SK-N-SH treated with all-trans-retinoic acid at 6 μM for 48 hours (cell line): ENCODE measurements around the gene QSOX2.

ENCODE experiments used
- ATAC-seq: fragments of 200-7000 bp; cut with Tn5 transposase; 3 replicates; pipeline ENCODE4 v1.9.1; 2020; ENCODE audit warnings: mild to moderate bottlenecking, moderate library complexity
- ARNTL ChIP-seq: fragments of 450-650 bp; formaldehyde crosslinking; IDR thresholded peaks from 2 replicates; pipeline ENCODE4 v1.5.0; 2020; ENCODE audit warnings: low read depth, mild to moderate bottlenecking, moderate library complexity, borderline replicate concordance
- BACH2 ChIP-seq: fragments of 250-450 bp; sonication (Bioruptor Pico); IDR thresholded peaks from 2 replicates; pipeline ENCODE4 v1.9.0; 2021; ENCODE audit warnings: mild to moderate bottlenecking, borderline replicate concordance
- CSDC2 ChIP-seq: fragments of 250-450 bp; sonication (Bioruptor Pico); IDR thresholded peaks from 2 replicates; pipeline ENCODE4 v1.5.0; 2020; ENCODE audit warnings: mild to moderate bottlenecking, moderate library complexity
- ESRRG ChIP-seq: fragments of 250-450 bp; sonication (Bioruptor Pico); IDR thresholded peaks from 2 replicates; pipeline ENCODE4 v1.6.1; 2021; ENCODE audit warnings: mild to moderate bottlenecking
- GLIS3 ChIP-seq: fragments of 250-450 bp; sonication (Bioruptor Pico); IDR thresholded peaks from 2 replicates; pipeline ENCODE4 v1.5.0; 2020; ENCODE audit warnings: mild to moderate bottlenecking, moderate library complexity
- OSR1 ChIP-seq: fragments of 250-450 bp; sonication (Bioruptor Pico); IDR thresholded peaks from 2 replicates; pipeline ENCODE4 v1.8.0; 2022; ENCODE audit warnings: moderate library complexity, mild to moderate bottlenecking, inconsistent platforms
- PPARA ChIP-seq: fragments of 250-450 bp; sonication (Bioruptor Pico); IDR thresholded peaks from 2 replicates; pipeline ENCODE4 v1.5.0; 2020; ENCODE audit warnings: mild to moderate bottlenecking, borderline replicate concordance
- RARB ChIP-seq: fragments of 250-450 bp; sonication (Bioruptor Pico); IDR thresholded peaks from 2 replicates; pipeline ENCODE4 v1.8.0; 2021; ENCODE audit warnings: mild to moderate bottlenecking, moderate library complexity
- SNAI2 ChIP-seq: fragments of 250-450 bp; sonication (Bioruptor Pico); IDR thresholded peaks from 2 replicates; pipeline ENCODE4 v1.5.0; 2020; ENCODE audit warnings: mild to moderate bottlenecking, moderate library complexity
- TCF4 ChIP-seq: fragments of 250-450 bp; sonication (Bioruptor Pico); IDR thresholded peaks from 2 replicates; pipeline ENCODE4 v1.8.0; 2021; ENCODE audit warnings: mild to moderate bottlenecking, moderate library complexity, borderline replicate concordance
- TOX ChIP-seq: fragments of 250-450 bp; sonication (Bioruptor Pico); IDR thresholded peaks from 2 replicates; pipeline ENCODE4 v1.8.0; 2021; ENCODE audit warnings: mild to moderate bottlenecking, moderate library complexity, borderline replicate concordance
- ZC3H10 ChIP-seq: fragments of 250-450 bp; sonication (Bioruptor Pico); IDR thresholded peaks from 2 replicates; pipeline ENCODE4 v1.5.1; 2021; ENCODE audit warnings: mild to moderate bottlenecking, moderate library complexity
- ZFP3 ChIP-seq: fragments of 250-450 bp; sonication (Bioruptor Pico); IDR thresholded peaks from 2 replicates; pipeline ENCODE4 v1.5.0; 2020; ENCODE audit warnings: mild to moderate bottlenecking, moderate library complexity
- ZFP30 ChIP-seq: fragments of 450-650 bp; formaldehyde crosslinking; IDR thresholded peaks from 2 replicates; pipeline ENCODE4 v1.5.0; 2022; ENCODE audit warnings: mild to moderate bottlenecking, moderate library complexity
- ZNF565 ChIP-seq: fragments of 450-650 bp; formaldehyde crosslinking; conservative IDR thresholded peaks from 2 replicates; pipeline ENCODE4 v1.5.0; 2020; ENCODE audit warnings: low read depth, mild to moderate bottlenecking, moderate library complexity
- ZNF70 ChIP-seq: fragments of 450-650 bp; formaldehyde crosslinking; IDR thresholded peaks from 2 replicates; pipeline ENCODE4 v1.5.0; 2020; ENCODE audit warnings: mild to moderate bottlenecking, moderate library complexity
- ZNF8 ChIP-seq: fragments of 450-650 bp; formaldehyde crosslinking; IDR thresholded peaks from 2 replicates; pipeline ENCODE4 v1.5.0; 2020; ENCODE audit warnings: mild to moderate bottlenecking, moderate library complexity
- TF ChIP-seq, protein P1 (sequence below): fragments of 250-450 bp; sonication (Bioruptor Pico); IDR thresholded peaks from 2 replicates; pipeline ENCODE4 v1.5.0; 2020; ENCODE audit warnings: mild to moderate bottlenecking, moderate library complexity
- TF ChIP-seq, protein P2 (sequence below): fragments of 250-450 bp; sonication (Bioruptor Pico); IDR thresholded peaks from 2 replicates; pipeline ENCODE4 v1.8.0; 2020; ENCODE audit warnings: mild to moderate bottlenecking, moderate library complexity, borderline replicate concordance
- TF ChIP-seq, protein P3 (sequence below): fragments of 250-450 bp; sonication (Bioruptor Pico); IDR thresholded peaks from 2 replicates; pipeline ENCODE4 v1.5.1; 2020; ENCODE audit warnings: low read depth, mild to moderate bottlenecking, moderate library complexity
- TF ChIP-seq, protein P4 (sequence below): fragments of 250-450 bp; sonication (Bioruptor Pico); IDR thresholded peaks from 2 replicates; pipeline ENCODE4 v1.8.0; 2021; ENCODE audit warnings: low read depth, mild to moderate bottlenecking, moderate library complexity, borderline replicate concordance

The QSOX2 gene

DNA sequence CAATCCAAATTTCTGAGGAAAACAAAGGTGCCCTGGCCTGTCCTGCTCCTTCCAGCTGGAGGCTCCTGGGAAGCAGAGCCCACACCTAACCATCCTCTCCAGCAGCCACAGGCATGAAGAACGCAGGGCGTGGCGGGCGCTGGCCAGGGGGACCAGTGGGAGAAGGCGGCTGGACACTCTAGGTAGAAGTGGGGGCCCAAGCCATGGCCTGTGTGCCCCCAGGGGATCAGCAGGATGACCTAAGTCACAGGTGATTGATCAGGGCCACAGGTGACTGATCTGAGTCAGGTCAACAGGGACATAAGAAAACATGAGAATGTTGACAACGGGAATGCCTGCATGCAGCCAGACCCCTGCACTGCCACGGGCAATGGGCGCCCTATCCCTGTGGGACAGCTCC lies 3.4 kb downstream of the QSOX2 start:
- ATAC-seq: no peak
- TF ChIP-seq ZFP30 (CRISPR knock-in tag) (no peak), ARNTL (no peak), RARB (no peak), TCF4 (CRISPR knock-in tag) (no peak), SNAI2 (CRISPR knock-in tag) (no peak), CSDC2 (CRISPR knock-in tag) (no peak), TOX (no peak), ZFP3 (no peak), ZNF70 (CRISPR knock-in tag) (no peak), ZC3H10 (CRISPR knock-in tag) (no peak), PPARA (no peak), ZNF565 (CRISPR knock-in tag) (no peak), OSR1 (CRISPR knock-in tag) (no peak)
- TF ChIP-seq, protein P1, sequence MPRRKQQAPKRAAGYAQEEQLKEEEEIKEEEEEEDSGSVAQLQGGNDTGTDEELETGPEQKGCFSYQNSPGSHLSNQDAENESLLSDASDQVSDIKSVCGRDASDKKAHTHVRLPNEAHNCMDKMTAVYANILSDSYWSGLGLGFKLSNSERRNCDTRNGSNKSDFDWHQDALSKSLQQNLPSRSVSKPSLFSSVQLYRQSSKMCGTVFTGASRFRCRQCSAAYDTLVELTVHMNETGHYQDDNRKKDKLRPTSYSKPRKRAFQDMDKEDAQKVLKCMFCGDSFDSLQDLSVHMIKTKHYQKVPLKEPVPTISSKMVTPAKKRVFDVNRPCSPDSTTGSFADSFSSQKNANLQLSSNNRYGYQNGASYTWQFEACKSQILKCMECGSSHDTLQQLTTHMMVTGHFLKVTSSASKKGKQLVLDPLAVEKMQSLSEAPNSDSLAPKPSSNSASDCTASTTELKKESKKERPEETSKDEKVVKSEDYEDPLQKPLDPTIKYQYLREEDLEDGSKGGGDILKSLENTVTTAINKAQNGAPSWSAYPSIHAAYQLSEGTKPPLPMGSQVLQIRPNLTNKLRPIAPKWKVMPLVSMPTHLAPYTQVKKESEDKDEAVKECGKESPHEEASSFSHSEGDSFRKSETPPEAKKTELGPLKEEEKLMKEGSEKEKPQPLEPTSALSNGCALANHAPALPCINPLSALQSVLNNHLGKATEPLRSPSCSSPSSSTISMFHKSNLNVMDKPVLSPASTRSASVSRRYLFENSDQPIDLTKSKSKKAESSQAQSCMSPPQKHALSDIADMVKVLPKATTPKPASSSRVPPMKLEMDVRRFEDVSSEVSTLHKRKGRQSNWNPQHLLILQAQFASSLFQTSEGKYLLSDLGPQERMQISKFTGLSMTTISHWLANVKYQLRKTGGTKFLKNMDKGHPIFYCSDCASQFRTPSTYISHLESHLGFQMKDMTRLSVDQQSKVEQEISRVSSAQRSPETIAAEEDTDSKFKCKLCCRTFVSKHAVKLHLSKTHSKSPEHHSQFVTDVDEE (CRISPR knock-in tag): no peak
- TF ChIP-seq, protein P2, sequence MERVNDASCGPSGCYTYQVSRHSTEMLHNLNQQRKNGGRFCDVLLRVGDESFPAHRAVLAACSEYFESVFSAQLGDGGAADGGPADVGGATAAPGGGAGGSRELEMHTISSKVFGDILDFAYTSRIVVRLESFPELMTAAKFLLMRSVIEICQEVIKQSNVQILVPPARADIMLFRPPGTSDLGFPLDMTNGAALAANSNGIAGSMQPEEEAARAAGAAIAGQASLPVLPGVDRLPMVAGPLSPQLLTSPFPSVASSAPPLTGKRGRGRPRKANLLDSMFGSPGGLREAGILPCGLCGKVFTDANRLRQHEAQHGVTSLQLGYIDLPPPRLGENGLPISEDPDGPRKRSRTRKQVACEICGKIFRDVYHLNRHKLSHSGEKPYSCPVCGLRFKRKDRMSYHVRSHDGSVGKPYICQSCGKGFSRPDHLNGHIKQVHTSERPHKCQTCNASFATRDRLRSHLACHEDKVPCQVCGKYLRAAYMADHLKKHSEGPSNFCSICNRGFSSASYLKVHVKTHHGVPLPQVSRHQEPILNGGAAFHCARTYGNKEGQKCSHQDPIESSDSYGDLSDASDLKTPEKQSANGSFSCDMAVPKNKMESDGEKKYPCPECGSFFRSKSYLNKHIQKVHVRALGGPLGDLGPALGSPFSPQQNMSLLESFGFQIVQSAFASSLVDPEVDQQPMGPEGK (CRISPR knock-in tag): no peak
- TF ChIP-seq, protein P3, sequence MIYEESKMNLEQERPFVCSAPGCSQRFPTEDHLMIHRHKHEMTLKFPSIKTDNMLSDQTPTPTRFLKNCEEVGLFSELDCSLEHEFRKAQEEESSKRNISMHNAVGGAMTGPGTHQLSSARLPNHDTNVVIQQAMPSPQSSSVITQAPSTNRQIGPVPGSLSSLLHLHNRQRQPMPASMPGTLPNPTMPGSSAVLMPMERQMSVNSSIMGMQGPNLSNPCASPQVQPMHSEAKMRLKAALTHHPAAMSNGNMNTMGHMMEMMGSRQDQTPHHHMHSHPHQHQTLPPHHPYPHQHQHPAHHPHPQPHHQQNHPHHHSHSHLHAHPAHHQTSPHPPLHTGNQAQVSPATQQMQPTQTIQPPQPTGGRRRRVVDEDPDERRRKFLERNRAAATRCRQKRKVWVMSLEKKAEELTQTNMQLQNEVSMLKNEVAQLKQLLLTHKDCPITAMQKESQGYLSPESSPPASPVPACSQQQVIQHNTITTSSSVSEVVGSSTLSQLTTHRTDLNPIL: no peak
- TF ChIP-seq, protein P4, sequence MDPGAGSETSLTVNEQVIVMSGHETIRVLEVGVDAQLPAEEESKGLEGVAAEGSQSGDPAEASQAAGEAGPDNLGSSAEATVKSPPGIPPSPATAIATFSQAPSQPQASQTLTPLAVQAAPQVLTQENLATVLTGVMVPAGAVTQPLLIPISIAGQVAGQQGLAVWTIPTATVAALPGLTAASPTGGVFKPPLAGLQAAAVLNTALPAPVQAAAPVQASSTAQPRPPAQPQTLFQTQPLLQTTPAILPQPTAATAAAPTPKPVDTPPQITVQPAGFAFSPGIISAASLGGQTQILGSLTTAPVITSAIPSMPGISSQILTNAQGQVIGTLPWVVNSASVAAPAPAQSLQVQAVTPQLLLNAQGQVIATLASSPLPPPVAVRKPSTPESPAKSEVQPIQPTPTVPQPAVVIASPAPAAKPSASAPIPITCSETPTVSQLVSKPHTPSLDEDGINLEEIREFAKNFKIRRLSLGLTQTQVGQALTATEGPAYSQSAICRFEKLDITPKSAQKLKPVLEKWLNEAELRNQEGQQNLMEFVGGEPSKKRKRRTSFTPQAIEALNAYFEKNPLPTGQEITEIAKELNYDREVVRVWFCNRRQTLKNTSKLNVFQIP: no peak

DNA sequence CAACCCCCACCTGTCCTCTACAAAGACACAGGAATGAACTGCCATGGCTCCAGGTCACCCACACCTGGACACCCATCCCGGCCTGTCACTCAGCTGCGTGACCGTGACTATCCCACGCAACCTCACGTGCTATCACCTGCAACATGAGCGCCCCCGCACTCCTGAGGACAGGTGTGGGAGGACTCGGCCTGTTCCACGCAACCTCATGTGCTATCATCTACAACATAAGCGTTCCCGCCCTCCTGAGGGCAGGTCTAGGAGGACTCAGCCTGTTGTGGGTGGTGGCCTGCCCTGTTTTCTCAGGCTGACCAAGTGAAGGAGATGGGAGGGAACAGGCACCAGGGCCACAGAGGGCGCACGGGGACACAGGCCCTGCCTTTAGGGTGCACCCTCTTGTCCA lies 4.1 kb downstream of the QSOX2 start:
- no peak for TF ChIP-seq GLIS3 (CRISPR knock-in tag)
- TF ChIP-seq ZNF8 (CRISPR knock-in tag): no peak
- TF ChIP-seq ZFP3: no peak
- TF ChIP-seq BACH2 (CRISPR knock-in tag): no peak
- TF ChIP-seq ESRRG (CRISPR knock-in tag): no peak
- TF ChIP-seq, all 23 proteins: peak for 0
- ATAC-seq: no peak

DNA sequence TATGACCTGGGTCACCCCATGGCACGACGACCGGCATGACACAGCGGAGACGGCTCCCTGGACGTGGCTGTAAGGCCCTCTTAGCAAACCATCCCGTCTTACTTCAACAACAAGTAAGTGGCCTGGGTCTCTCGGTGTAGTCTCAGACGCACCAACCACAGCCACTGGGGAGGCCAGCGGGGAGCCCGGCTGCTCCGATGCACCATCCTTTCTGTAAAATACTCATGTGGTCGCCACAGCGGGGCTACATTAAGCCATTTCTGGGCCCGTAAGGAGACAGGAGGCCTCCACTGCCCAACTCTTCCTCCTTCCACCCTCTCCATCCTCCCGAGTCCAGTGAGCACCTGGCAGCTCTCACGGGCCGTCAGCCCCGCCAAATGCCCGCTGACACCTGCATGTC lies 4.7 kb downstream of the QSOX2 start:
- no peak for TF ChIP-seq ARNTL
- no peak for TF ChIP-seq OSR1 (CRISPR knock-in tag)
- TF ChIP-seq CSDC2 (CRISPR knock-in tag): no peak
- no peak for TF ChIP-seq ZFP3
- no peak for TF ChIP-seq ESRRG (CRISPR knock-in tag)
- TF ChIP-seq ZNF8 (CRISPR knock-in tag): no peak
- TF ChIP-seq, protein P4: no peak
- TF ChIP-seq BACH2 (CRISPR knock-in tag): no peak
- no peak for TF ChIP-seq ZC3H10 (CRISPR knock-in tag)
- TF ChIP-seq, protein P3: no peak
- TF ChIP-seq, all 23 proteins: peak for 0
- ATAC-seq: no peak
